OCI-LY3 (cell line): Measurements from ENCODE around the gene PPDPF.

Source experiments
- EZH2phosphoT487 ChIP-seq: fragments of 200-600 bp; shearing (Covaris generic); IDR thresholded peaks from 2 replicates; pipeline ENCODE4 v1.6.1; 2018; ENCODE audit warnings: antibody characterized with exemption, mixed run types, low read depth
- TF ChIP-seq, protein P1 (sequence below): fragments of 200-600, 300-600 bp; sonication (generic); IDR thresholded peaks from 2 replicates; pipeline ENCODE4 v1.5.1; 2014; ENCODE audit warnings: antibody characterized with exemption, low read length, low read depth

DNA sequence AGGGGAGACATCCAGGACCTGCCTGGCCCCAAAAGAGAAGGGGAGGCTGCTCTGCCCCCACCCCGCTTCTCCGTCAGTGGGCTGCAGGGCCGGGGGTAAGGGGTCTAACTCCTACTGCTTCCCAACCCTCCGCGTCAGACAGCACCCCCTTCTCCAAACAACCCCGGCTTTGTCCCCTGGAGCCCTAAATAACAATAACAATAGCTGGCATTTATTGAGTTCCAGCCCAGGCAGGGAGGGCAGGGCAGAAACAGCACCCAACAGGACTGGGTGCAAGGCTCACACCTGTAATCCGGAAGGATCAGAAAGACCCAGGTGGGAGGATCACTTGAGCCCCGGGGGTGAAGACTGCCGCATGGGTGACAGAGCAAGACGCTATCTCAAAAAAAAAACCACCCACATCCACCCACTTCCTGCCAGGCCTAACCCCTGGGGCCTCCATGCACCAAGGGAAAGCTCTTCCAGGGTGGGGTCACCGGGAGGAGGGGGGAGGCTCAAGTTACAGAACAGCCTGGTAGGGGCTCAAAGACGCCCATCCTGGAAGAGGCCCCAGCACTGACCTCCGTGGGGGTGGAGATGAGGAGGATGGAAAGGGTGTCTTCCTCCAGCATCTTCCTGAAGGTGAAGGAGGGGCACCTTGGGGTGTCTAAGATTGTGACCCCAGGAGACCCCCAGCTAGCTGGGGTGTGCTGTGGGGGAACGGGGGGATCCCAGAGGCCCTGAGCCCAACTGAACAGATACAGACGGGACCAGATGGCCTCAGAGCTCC lies 32.1 kb downstream of the PPDPF start:
- TF ChIP-seq, protein P1, sequence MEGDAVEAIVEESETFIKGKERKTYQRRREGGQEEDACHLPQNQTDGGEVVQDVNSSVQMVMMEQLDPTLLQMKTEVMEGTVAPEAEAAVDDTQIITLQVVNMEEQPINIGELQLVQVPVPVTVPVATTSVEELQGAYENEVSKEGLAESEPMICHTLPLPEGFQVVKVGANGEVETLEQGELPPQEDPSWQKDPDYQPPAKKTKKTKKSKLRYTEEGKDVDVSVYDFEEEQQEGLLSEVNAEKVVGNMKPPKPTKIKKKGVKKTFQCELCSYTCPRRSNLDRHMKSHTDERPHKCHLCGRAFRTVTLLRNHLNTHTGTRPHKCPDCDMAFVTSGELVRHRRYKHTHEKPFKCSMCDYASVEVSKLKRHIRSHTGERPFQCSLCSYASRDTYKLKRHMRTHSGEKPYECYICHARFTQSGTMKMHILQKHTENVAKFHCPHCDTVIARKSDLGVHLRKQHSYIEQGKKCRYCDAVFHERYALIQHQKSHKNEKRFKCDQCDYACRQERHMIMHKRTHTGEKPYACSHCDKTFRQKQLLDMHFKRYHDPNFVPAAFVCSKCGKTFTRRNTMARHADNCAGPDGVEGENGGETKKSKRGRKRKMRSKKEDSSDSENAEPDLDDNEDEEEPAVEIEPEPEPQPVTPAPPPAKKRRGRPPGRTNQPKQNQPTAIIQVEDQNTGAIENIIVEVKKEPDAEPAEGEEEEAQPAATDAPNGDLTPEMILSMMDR, result no peak
- no peak for TF ChIP-seq EZH2phosphoT487
